ENCODE results near the gene CACNA1G.

CACNA1G gene

GRCh38 chr17:50545311-50545710, 15.2 kb upstream of the CACNA1G start:
- Histone ChIP-seq H3K9ac (ENCODE audit: low read length) (no peak overlapping the region), H4K20me1 (ENCODE audit: insufficient read depth, low read length) (no peaks in the 10 kb centered on the region), H3K27me3 (ENCODE audit: insufficient read depth, low read length) (no peaks in the 10 kb centered on the region; the same call in 1 of the 2 replicates), H3K9me2 (ENCODE audit: low read depth, low read length) (no peaks in the 10 kb centered on the region), H3K79me2 (ENCODE audit: insufficient read depth, low read length) (no peaks in the 10 kb centered on the region), H3K4me3 (ENCODE audit: low read depth, low read length, poor library complexity, severe bottlenecking) (no peak overlapping the region), H3K4me2 (ENCODE audit: low read length) (no peak overlapping the region), H3K36me3 (ENCODE audit: insufficient read depth, low read length) (no peaks in the 10 kb centered on the region), H2AFZ (ENCODE audit: low read length) (no peak overlapping the region), H3F3A (ENCODE audit: insufficient read depth, low read length) (no peaks in the 10 kb centered on the region), H3K4me1 (ENCODE audit: insufficient read depth, low read length, severe bottlenecking) (peaks cover 16% of the 10 kb centered on the region), H3K27ac (ENCODE audit: low read depth, low read length, poor library complexity, severe bottlenecking) (no peak overlapping the region), H3K9me3 (ENCODE audit: low read length) (no peaks in the 10 kb centered on the region)
- TF ChIP-seq, protein P1, sequence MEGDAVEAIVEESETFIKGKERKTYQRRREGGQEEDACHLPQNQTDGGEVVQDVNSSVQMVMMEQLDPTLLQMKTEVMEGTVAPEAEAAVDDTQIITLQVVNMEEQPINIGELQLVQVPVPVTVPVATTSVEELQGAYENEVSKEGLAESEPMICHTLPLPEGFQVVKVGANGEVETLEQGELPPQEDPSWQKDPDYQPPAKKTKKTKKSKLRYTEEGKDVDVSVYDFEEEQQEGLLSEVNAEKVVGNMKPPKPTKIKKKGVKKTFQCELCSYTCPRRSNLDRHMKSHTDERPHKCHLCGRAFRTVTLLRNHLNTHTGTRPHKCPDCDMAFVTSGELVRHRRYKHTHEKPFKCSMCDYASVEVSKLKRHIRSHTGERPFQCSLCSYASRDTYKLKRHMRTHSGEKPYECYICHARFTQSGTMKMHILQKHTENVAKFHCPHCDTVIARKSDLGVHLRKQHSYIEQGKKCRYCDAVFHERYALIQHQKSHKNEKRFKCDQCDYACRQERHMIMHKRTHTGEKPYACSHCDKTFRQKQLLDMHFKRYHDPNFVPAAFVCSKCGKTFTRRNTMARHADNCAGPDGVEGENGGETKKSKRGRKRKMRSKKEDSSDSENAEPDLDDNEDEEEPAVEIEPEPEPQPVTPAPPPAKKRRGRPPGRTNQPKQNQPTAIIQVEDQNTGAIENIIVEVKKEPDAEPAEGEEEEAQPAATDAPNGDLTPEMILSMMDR (IDR thresholded peaks at IDR 0.05; ENCODE audit: low read length) = no peak
- TF ChIP-seq EZH2 (IDR thresholded peaks at IDR 0.05; ENCODE audit: borderline replicate concordance, low read length) = no peak

DNA sequence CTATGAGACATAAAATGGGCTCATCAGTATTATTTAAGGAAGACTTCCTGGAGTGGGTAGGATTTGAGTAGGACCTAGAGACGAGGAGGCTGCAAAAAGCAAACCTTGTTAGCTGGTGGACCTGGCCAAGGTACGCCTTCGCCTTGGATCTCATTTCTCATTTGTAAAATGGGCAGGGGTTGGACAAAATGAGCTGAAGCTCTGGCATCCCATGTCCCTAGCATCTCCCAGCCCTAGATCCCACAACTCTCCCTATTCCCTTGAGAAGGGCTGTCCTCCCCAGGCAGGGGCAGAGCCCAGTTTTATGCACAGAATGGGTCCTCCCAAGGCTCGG, 13.8 kb upstream of the CACNA1G start:
- no peaks in the 10 kb centered on the region for H3F3A ChIP-seq (ENCODE audit: insufficient read depth, low read length)
- no peak for TF ChIP-seq EZH2 (IDR thresholded peaks at IDR 0.05; ENCODE audit: borderline replicate concordance, low read length)
- TF ChIP-seq, protein P1 (IDR thresholded peaks at IDR 0.05; ENCODE audit: low read length) = no peak
- H3K9me3 ChIP-seq (ENCODE audit: low read length) = no peaks in the 10 kb centered on the region
- H3K27ac ChIP-seq (ENCODE audit: low read depth, low read length, poor library complexity, severe bottlenecking) = no peak overlapping the region
- H3K4me1 ChIP-seq (ENCODE audit: insufficient read depth, low read length, severe bottlenecking) = peaks cover 12% of the 10 kb centered on the region
- H3K4me2 ChIP-seq (ENCODE audit: low read length) = peak overlapping the region; percentile 77
- no peaks in the 10 kb centered on the region for H3K9me2 ChIP-seq (ENCODE audit: low read depth, low read length)
- peak overlapping the region; percentile 58 for H3K4me3 ChIP-seq (ENCODE audit: low read depth, low read length, poor library complexity, severe bottlenecking)
- H3K9ac ChIP-seq (ENCODE audit: low read length) = no peak overlapping the region
- no peak overlapping the region for H2AFZ ChIP-seq (ENCODE audit: low read length)
- no peaks in the 10 kb centered on the region for H3K79me2 ChIP-seq (ENCODE audit: insufficient read depth, low read length)
- H4K20me1 ChIP-seq (ENCODE audit: insufficient read depth, low read length) = no peaks in the 10 kb centered on the region
- no peaks in the 10 kb centered on the region for H3K36me3 ChIP-seq (ENCODE audit: insufficient read depth, low read length)
- no peaks in the 10 kb centered on the region; the same call in 1 of the 2 replicates for H3K27me3 ChIP-seq (ENCODE audit: insufficient read depth, low read length)

DNA sequence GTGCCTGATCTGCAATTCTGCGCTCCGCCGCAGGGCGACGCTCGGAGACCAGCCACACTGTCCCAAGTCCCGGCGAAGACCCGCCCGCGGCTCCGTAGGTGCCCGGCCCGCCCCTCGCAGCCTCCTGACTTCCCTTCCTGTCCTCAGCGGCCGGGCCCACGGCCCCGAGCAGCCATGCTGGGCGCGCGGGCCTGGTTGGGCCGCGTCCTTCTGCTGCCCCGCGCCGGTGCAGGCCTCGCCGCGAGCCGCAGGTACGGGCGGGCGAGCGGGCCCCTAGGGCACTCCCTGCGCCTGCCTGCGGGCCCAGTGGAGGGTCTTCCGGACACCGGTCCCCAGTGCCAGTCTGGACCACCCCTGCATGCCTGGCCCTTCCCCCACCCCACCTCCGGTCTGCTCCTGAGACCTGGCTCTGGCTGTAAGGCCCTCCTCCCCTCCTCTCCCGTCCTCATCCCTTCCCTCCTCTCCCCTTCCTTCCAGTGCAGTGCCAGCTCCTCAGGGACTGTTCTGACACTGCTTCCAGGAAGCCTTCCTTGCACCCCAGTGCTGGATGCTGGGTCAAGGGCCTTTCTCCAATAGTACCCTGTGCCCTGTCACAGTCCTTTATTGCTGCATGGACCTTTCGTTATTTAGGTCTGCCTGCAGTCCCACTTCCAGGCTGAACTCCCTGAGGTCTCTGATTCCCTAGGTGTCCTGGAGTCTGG, 13.3 kb upstream of the CACNA1G start, which contains the start of gene SPATA20:
Gene SPATA20 (plus strand): TSS at position 140 of the 701 bp plus-strand sequence. CDS start 35 bp downstream, at position 175.
- no peak for TF ChIP-seq EZH2 (IDR thresholded peaks at IDR 0.05; ENCODE audit: borderline replicate concordance, low read length)
- TF ChIP-seq, protein P1 (IDR thresholded peaks at IDR 0.05; ENCODE audit: low read length) = peak; percentile 92
- Histone ChIP-seq H3F3A (ENCODE audit: insufficient read depth, low read length) (no peaks in the 10 kb centered on the region), H3K27ac (ENCODE audit: low read depth, low read length, poor library complexity, severe bottlenecking) (no peak within 1 kb of the TSS), H3K79me2 (ENCODE audit: insufficient read depth, low read length) (no peaks in the 10 kb centered on the region), H4K20me1 (ENCODE audit: insufficient read depth, low read length) (no peaks in the 10 kb centered on the region), H3K36me3 (ENCODE audit: insufficient read depth, low read length) (no peaks in the 10 kb centered on the region), H3K4me1 (ENCODE audit: insufficient read depth, low read length, severe bottlenecking) (peaks cover 11% of the 10 kb centered on the region), H3K9me2 (ENCODE audit: low read depth, low read length) (no peaks in the 10 kb centered on the region), H3K9me3 (ENCODE audit: low read length) (no peaks in the 10 kb centered on the region), H3K27me3 (ENCODE audit: insufficient read depth, low read length) (no peaks in the 10 kb centered on the region; the same call in 1 of the 2 replicates), H3K9ac (ENCODE audit: low read length) (peak within 1 kb of the TSS; percentile 62), H2AFZ (ENCODE audit: low read length) (no peak within 1 kb of the TSS), H3K4me2 (ENCODE audit: low read length) (peak within 1 kb of the TSS; percentile 77), H3K4me3 (ENCODE audit: low read depth, low read length, poor library complexity, severe bottlenecking) (peak within 1 kb of the TSS; percentile 58)
